Ascending aorta (tissue), 2 donors: Measurements from ENCODE around the gene ADCY1. TPM values are rescaled to one million over a fixed set of nuclear protein-coding genes. Genes with fewer than 3 reads are reported as not detected.
"Not testable (repeated sequence)": the region's sequence is repeated elsewhere in the genome, so short reads cannot be mapped to it uniquely, and the experiment has no call there.

ENCODE experiments used
- DNase-seq, 2 donors: peaks; one replicate each; pipeline ENCODE4 v3.0.0-alpha.2; 2019; ENCODE audit warnings: low spot score in 2 of 2
- H3K27ac ChIP-seq, 2 donors: fragments of 200-600 bp; sonication (generic); one replicate each; pipeline ENCODE4 v1.5.1; 2016 to 2017; ENCODE audit warnings: mild to moderate bottlenecking in 1 of 2
- H3K27me3 ChIP-seq: fragments of 200-600 bp; sonication (generic); one replicate; pipeline ENCODE4 v1.5.1; 2017
- H3K36me3 ChIP-seq, 2 donors: fragments of 200-600 bp; sonication (generic); one replicate each; pipeline ENCODE4 v1.5.1; 2016
- H3K4me1 ChIP-seq, 2 donors: fragments of 200-600 bp; sonication (generic); one replicate each; pipeline ENCODE4 v1.5.1; 2016 to 2017; ENCODE audit warnings: mild to moderate bottlenecking in 1 of 2
- H3K4me3 ChIP-seq, 2 donors: fragments of 200-600 bp; sonication (generic); one replicate each; pipeline ENCODE4 v1.5.1; 2016 to 2017; ENCODE audit warnings: mild to moderate bottlenecking in 1 of 2
- H3K9me3 ChIP-seq, 2 donors: fragments of 200-600 bp; sonication (generic); one replicate each; pipeline ENCODE4 v1.5.1; 2016
- CTCF ChIP-seq, 3 experiments: fragments of 200-600 bp in 2 of 3; fragments of 450-650 bp in 1 of 3; sonication (generic) in 2 of 3; IDR thresholded peaks; one replicate each; pipeline ENCODE4 v1.5.1; 2016 to 2019; ENCODE audit warnings: antibody characterized with exemption in 3 of 3, mild to moderate bottlenecking in 1 of 3, moderate library complexity in 1 of 3
- intact Hi-C: fragments of 100-400 bp; cut with DNase I; formaldehyde crosslinking; loops from one replicate; pipeline ENCODE4 v1.15.1; 2023
- total RNA-seq: library from RNA; depleted of rRNA; stranded (reverse); fragments of >200 nt; gene quantifications from one replicate; pipeline ENCODE4 v1.1.0, GENCODE V29; 2016

The ADCY1 gene
- total RNA-seq, 1 donor from 2014 or later, result 3.6 TPM

DNA sequence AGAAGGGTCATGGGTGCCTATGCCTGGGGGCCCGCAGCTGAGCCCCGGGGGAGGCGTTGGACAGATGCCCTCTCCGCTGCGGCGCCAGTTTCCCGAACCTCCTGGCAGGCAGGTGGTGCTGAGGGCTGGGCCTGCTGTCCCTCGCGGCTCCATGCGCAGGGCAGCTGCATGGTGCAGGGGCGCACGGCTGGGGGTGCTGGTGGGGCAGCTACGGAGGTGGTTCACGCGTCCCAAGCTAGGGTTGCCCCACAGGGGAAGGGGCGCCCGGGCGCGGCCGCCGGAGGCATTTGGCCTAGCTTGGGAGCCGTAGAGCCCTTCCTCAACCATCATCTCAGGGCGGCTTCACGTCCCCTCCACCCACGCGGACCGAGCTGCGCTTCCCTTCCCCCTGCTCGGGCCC is 152.7 kb downstream of the ADCY1 start:
- intact Hi-C loops, result no loop called here
- Histone ChIP-seq H3K9me3 (no peaks in the 10 kb centered on the region), H3K27ac (no peak overlapping the region), H3K27me3 (no peaks in the 10 kb centered on the region), H3K4me1 (no peaks in the 10 kb centered on the region), H3K4me3 (no peak overlapping the region), H3K36me3 (peaks cover 38 to 58% of the 10 kb centered on the region in 2 donors)
- no peak for TF ChIP-seq CTCF (IDR thresholded peaks at IDR 0.05)
- DNase-seq, result no peak

- H3K9me3 ChIP-seq, DNase-seq, intact Hi-C loops, H3K27ac ChIP-seq, H3K4me1 ChIP-seq, H3K27me3 ChIP-seq, H3K4me3 ChIP-seq: not testable (repeated sequence)
- peaks cover 14 to 35% of the 10 kb centered on the region in 2 donors for H3K36me3 ChIP-seq
These were observed 157.7 kb downstream of the ADCY1 start for GRCh38 chr7:45731692-45732443.

GRCh38 chr7:45738920-45739319 is 164.8 kb downstream of the ADCY1 start:
- H3K4me3 ChIP-seq, H3K27ac ChIP-seq, H3K27me3 ChIP-seq, DNase-seq, intact Hi-C loops, H3K4me1 ChIP-seq, H3K9me3 ChIP-seq: not testable (repeated sequence)
- peaks cover 27 to 38% of the 10 kb centered on the region in 2 donors for H3K36me3 ChIP-seq

DNA sequence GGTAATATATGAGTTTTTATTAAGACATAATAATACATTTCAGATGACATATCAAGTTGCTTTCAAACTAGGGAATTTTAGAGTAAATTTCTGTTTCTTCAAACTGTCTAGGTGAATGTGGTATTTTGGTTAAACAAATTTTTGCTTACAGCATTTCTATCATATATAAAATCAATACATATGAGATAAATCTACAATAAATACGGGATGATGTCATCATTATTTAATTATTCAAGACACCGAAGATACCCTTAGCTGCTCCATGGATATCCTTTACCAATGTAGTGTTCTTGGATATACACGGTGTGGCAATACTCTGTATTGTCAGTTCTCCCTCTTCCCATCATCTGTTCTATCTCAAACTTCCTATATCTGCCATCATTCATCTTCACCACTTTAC is 166.4 kb downstream of the ADCY1 start:
- intact Hi-C loops, H3K9me3 ChIP-seq: not testable (repeated sequence)
- peaks cover 27 to 45% of the 10 kb centered on the region in 2 donors for H3K36me3 ChIP-seq

GRCh38 chr7:45748976-45749375 is 174.8 kb downstream of the ADCY1 start:
- intact Hi-C loops, result not testable (repeated sequence)

More for the DNA sequence above, 166.4 kb downstream of the ADCY1 start:
- not testable (repeated sequence) for H3K4me3 ChIP-seq, H3K27me3 ChIP-seq, DNase-seq, H3K27ac ChIP-seq, H3K4me1 ChIP-seq

GRCh38 chr7:45751352-45751751 is 177.2 kb downstream of the ADCY1 start:
- H3K27ac ChIP-seq, H3K27me3 ChIP-seq, H3K4me1 ChIP-seq, DNase-seq, intact Hi-C loops, H3K4me3 ChIP-seq, H3K9me3 ChIP-seq: not testable (repeated sequence)
- peaks cover 5 to 25% of the 10 kb centered on the region in 2 donors for H3K36me3 ChIP-seq

More at GRCh38 chr7:45748976-45749375, 174.8 kb downstream of the ADCY1 start:
- peaks cover 8 to 36% of the 10 kb centered on the region in 2 donors for H3K36me3 ChIP-seq
- DNase-seq, H3K4me3 ChIP-seq, H3K27me3 ChIP-seq, H3K4me1 ChIP-seq, H3K27ac ChIP-seq, H3K9me3 ChIP-seq: not testable (repeated sequence)

DNA sequence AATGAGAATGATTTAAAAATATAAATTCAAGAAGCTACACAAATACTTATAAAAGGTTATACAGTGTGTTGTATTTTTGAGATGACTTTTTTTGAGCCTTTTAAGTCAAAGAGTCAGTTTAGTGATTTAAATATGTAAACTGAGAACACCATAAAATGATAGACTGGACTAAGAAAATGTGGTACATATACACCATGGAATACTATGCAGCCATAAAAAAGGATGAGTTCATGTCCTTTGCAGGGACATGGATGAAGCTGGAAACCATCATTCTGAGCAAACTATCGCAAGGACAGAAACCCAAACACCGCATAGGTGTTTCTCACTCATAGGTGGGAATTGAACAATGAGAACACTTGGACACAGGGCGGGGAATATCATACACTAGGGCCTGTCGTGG is 182.2 kb downstream of the ADCY1 start:
- H3K27ac ChIP-seq, DNase-seq, H3K27me3 ChIP-seq, H3K4me1 ChIP-seq, H3K4me3 ChIP-seq, H3K9me3 ChIP-seq, intact Hi-C loops: not testable (repeated sequence)
- H3K36me3 ChIP-seq, result peaks cover 0 to 16% of the 10 kb centered on the region in 2 donors

DNA sequence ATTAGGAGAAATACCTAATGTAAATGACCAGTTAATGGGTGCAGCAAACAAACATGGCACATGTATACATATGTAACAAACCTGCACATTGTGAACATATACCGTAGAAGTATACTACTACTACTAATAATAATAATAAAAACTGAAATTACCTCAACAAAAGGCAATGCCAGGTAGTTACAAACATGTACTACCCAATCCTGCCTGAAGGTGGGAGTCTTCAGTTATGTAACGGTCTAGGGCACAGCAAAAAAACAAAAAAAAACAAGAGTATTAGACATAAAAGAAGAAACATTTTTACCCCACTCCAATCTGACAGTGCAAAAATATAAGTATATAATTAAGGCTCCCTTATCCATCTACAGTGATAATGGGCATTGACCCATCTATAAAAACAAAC is 182.6 kb downstream of the ADCY1 start:
- TF ChIP-seq CTCF (IDR thresholded peaks at IDR 0.05), result peak in 2 of 3 experiments; percentile 3 to 26
- DNase-seq, H3K27ac ChIP-seq, H3K27me3 ChIP-seq, H3K4me3 ChIP-seq, H3K9me3 ChIP-seq, H3K4me1 ChIP-seq, intact Hi-C loops: not testable (repeated sequence)
- H3K36me3 ChIP-seq, result peaks cover 0 to 13% of the 10 kb centered on the region in 2 donors

GRCh38 chr7:45759464-45759863 is 185.3 kb downstream of the ADCY1 start:
- intact Hi-C loops, H3K27ac ChIP-seq, DNase-seq: not testable (repeated sequence)

DNA sequence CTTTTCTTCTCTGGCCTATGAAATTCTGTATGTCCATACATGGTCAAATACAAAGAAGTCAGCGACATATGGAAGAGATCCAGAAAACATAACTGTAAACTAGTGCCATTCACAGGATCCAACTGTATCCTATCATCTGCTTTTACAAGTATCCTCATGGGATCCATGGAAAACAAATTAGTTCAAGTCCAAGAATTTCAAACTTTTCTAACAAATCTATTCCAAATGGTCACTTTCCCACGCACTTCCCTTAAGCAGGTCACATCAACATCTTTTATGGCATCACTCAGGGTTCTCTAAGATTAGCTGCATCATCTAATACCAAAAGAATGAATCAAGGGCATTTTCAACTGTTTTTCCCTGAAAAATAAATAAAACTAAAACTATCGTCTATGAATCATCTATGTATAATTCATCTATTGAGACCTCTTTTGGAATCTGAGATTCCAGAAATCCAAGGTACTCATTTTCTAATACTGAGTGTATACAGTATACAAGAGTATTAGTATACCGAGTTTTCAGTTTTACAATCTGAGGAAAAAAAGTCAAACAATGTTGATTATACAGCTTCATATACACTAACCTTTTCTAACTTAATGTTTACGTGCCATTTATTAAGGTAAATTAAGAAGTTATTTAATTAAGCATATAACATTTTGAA is 187.5 kb downstream of the ADCY1 start:
- not testable (repeated sequence) for H3K4me1 ChIP-seq, DNase-seq, H3K36me3 ChIP-seq, H3K9me3 ChIP-seq, H3K27me3 ChIP-seq
- intact Hi-C loops, result loop anchor here (10.0 kb wide), 1 partner anchor 993 kb away; no protein-coding TSS in a partner anchor
- peak overlapping the region in 1 of 2 donors; percentile 10 for H3K4me3 ChIP-seq
- H3K27ac ChIP-seq, result peak overlapping the region; percentile 75 to 80

More at GRCh38 chr7:45759464-45759863, 185.3 kb downstream of the ADCY1 start:
- not testable (repeated sequence) for H3K36me3 ChIP-seq, H3K4me1 ChIP-seq, H3K9me3 ChIP-seq, H3K27me3 ChIP-seq, H3K4me3 ChIP-seq

- H3K4me1 ChIP-seq, result peaks cover 0 to 11% of the 10 kb centered on the region in 2 donors
- not testable (repeated sequence) for H3K27me3 ChIP-seq, DNase-seq, H3K36me3 ChIP-seq, H3K9me3 ChIP-seq
- peak overlapping the region; percentile 75 to 80 for H3K27ac ChIP-seq
- peak overlapping the region in 1 of 2 donors; percentile 10 for H3K4me3 ChIP-seq
- intact Hi-C loops, result loop anchor here (10.0 kb wide), 1 partner anchor 992 kb away; no protein-coding TSS in a partner anchor
These were observed 188.2 kb downstream of the ADCY1 start for GRCh38 chr7:45762225-45762994.
